NCI-H187 treated with DMSO at 0.1 percent for 48 hours (cell line): ENCODE data around the gene NRSN2.
"Not testable (repeated sequence)": the region's sequence is repeated elsewhere in the genome, so short reads cannot be mapped to it uniquely, and the experiment has no call there.

Experiments
- DNase-seq: peaks from one replicate; lab custom pipeline; 2025; lab: John Stamatoyannopoulos, UW

NRSN2 gene

GRCh38 chr20:325045-325888 lies 21.6 kb upstream of the NRSN2 start, which contains the start of gene SOX12:
SOX12 (plus strand) TSS chr20:325552; CDS start chr20:325925, 373 bp downstream.
- DNase-seq: peak; percentile 48

GRCh38 chr20:325889-326644 lies 20.8 kb upstream of the NRSN2 start:
- DNase-seq: no peak

- peak; percentile 68 for DNase-seq
Measured at GRCh38 chr20:326645-327185, 20.2 kb upstream of the NRSN2 start.

DNA sequence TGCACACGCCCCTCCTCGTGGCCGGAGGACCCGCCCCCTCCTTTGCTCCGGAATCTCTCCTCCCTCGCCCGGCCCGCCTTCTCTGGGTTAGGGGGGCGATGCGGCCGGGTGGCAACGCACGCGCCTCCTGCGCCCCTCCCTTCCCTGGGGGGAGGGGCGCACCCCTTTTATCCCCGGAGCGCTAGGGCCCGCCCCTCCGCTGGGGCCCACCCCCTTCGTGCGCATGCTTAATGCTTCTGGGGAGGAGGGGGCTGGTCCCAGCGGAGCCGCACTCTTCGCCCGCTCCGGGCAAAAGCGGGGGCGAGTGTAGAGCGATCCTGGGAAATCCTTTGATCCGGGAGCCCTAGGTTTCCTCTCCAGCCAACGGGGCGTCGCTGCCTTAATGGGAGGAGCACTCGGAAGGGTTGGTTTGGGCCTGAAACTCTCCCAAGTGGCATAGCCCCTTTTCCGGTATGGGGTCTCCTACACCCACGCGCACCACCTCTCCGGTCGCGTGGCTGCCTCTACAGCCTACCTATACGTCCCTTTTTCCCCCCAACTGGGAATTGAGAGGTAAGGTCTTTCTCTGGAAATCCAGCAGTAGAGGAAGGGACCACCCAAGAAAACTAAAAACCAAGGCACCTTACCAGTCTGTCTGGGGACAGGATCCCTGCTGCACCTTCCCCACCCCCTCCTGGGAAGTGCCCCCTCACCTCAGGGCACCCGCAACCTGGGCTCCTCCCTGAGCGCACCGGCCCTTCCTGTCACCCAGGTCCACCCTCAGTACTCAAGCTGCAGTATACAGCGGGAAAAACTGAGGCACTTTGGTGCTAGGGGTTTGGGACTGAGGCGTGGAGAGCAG lies 19.5 kb upstream of the NRSN2 start:
- no peak for DNase-seq

- no peak for DNase-seq
Measured at GRCh38 chr20:328027-328974, 18.6 kb upstream of the NRSN2 start.

GRCh38 chr20:328975-329695 lies 17.8 kb upstream of the NRSN2 start:
- no peak for DNase-seq

GRCh38 chr20:329851-330232 lies 17.1 kb upstream of the NRSN2 start:
- peak; percentile 23 for DNase-seq

DNA sequence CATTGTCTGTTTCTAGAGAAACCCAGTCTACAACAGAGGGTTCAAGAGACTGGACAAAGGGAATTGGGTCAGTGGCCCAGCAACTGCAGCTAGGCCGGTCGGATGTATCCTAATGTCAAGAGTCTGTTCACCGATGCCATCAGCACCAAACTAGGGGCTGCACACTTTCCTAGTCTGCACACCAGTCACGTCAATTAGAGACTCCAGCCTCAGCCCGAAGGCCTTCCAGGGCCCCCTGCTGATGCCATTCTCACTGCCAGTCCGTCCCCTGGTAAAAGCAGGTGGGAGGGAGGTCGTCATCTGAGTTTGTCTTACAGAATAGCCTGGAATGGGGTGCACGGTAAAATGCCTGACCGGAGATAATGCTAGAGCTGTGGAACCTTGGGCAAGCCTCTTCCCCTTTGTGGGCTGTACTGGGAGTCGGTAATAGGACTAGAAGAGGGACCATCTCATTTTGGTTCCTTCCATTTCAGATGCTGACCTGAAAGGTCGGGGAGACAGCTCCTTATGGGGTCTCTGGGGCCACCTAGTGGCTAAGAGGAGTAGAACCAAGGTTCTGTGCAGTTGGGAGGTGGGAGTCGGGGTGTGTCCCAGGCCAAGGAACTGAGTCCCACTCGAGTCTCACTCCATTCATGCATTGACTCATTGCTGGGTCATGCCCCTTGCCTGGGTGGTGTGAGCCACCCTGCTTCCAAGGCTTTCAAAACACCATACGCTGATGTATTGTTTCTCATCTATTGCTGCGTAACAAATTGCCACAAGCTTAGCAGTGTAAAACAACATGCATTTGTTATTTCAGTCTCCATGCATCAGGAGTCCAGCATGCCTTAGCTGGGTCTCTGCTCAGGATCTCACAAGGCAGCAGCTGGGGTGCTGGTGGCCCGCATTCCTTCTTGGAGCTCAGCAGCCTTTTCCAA lies 16.4 kb upstream of the NRSN2 start:
- peak; percentile 53 for DNase-seq

- DNase-seq: no peak
Measured at GRCh38 chr20:334578-334977, 12.3 kb upstream of the NRSN2 start.

DNA sequence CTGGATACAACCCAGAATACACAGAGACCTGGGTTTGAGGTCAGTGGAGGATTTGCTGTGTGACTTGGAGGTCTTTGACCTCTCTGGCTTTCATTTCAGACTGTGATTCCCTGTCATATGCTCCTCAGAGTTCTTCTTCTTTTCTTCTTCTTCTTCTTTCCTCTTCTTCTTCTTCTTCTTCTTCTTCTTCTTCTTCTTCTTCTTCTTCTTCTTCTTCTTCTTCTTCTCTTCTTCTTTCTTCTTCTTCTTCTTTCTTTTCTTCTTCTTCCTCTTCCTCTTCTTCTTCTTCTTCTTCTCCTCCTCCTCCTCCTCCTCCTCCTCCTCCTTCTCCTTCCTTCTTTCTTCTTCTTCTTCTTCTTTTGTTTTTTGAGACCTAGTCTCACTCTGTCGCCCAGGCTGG lies 10.9 kb upstream of the NRSN2 start:
- DNase-seq: not testable (repeated sequence)

DNA sequence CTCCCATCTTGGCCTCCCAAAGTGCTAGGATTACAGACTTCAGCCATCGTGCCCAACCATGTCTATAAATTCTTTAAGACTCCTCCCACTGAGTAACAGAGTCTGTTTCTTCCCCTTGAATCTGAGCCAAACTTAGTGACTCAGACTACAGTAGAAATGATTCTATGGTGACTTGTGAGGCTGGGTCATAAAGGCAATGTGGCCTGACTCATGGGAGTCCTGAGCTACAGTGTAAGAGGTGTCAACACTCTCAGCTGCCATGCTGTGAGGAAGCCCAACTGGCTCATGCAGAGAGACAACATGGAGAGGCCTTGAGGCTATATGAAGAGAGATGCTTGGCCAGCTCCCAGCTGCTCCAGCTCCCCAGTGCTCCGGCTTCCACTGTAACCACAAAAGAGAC lies 5.2 kb upstream of the NRSN2 start:
- DNase-seq: no peak

DNA sequence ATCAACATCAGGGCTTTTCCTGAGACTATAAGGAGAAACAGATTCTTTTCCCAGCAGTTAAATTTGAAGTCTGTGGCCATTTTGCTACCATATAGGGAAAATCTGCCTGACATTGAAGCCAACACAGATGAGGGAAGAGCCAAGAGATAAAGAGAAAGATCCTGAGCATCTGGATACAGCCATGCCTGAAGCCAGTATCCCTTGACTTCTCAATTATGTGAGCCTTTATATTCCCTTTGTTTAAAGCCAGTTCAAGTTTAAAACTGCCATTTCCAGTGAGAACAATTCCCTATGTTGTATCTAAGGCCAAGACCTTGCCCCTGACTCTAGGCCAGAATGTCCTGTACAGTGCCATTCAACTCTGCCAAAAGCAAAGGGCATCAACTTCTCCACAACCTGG lies 3.8 kb upstream of the NRSN2 start:
- no peak for DNase-seq

DNA sequence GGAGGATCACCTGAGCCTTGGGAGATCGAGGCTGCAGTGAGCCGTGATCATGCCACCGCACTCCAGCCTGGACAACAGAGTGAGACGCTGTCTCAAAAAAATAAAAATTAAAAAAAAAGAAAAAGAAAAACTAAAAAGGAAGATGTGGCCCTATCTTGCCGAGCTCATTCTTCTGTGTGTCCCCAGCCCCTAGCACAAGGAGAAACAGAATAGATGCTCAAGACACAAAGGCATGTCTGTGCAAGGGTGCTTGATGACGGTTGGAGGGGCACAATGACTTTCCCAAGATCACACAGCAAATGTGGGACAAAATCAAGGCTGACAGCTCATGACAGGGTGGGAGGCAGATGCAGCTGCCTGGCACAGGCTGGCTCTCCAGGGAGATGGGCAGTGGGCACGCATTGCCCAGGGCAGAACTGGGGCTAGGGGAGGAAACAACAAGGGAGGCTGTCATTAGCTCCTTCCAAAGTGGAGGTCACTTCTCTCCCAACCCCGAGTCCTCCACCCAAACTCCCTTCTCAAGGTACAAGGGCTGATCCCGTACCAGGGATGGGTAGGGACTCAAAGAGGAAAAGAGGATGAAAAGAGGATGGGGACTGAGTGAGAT lies 775 bp upstream of the NRSN2 start:
- DNase-seq: no peak

DNA sequence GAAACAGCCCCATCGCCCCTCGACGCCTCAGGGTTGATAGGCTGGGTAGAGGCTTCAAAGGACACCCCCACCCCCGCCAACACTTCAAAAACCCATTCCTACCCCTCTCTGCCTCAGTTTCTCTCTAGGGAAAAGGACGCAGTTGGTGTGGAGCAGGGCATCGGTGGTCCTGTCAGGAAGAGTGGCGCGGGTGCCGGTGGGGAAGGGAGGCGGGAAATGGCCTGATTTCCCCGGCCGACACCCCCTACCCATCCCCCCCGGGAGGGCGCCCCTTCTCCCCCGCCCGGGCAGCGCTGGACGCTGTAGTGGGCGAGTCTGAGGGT lies 367 bp downstream of the NRSN2 start:
- DNase-seq: no peak

GRCh38 chr20:347640-348484 lies 951 bp downstream of the NRSN2 start:
- DNase-seq: peak; percentile 90

DNA sequence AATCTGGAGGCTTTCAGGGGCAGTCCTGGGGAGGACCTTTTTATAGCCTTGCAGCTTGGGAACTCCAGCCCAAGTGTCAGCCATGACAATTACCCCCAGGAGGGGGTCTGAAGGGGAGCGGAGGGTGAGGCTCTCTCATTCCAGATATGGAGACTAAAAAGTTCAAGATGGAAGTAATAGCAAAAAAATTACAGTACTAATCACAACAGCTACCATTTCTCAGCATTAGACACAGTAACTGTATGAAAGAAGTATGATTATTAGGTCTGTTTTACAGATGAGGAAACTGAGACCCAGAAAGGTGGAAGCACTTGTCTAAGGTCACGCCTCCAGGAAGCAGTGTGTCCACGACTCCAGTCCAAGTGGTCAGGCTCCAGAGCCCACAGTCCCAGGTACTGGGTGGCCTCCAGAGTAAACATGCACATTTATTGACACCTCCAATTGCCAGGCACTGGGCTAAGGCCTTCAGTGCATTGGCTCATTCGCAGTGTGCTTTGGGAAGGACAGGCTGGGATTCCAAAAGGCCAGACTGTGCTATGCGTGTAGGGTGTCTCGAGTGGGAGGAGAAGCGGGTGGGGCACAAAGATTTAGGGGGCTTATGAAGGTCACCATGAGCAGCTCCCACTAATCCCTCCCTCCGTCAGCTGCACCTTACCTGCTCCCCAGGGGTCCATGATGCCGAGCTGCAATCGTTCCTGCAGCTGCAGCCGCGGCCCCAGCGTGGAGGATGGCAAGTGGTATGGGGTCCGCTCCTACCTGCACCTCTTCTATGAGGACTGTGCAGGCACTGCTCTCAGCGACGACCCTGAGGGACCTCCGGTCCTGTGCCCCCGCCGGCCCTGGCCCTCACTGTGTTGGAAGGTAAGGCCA lies 2.3 kb downstream of the NRSN2 start:
- no peak for DNase-seq

- DNase-seq: no peak
Measured at GRCh38 chr20:353166-353565, 6.3 kb downstream of the NRSN2 start.
